Fibroblast of skin of right biceps (primary cell): ENCODE data around the gene NINJ2.

Experiments used
- DNase-seq: peaks from one replicate; pipeline ENCODE4 v3.0.0-alpha.2; 2013

Gene NINJ2

GRCh38 chr12:612293-612692 is 51.0 kb downstream of the NINJ2 start:
- DNase-seq = no peak

- no peak for DNase-seq
Observed at GRCh38 chr12:611721-612120, 51.5 kb downstream of the NINJ2 start.

GRCh38 chr12:608921-609320 is 54.3 kb downstream of the NINJ2 start:
- no peak for DNase-seq

- DNase-seq = no peak
Observed at GRCh38 chr12:608413-608812, 54.8 kb downstream of the NINJ2 start.

GRCh38 chr12:607541-608001 is 55.7 kb downstream of the NINJ2 start:
- DNase-seq = no peak

- no peak for DNase-seq
Observed at GRCh38 chr12:604956-605355, 58.3 kb downstream of the NINJ2 start.

GRCh38 chr12:602700-603068 is 60.6 kb downstream of the NINJ2 start:
- no peak for DNase-seq

GRCh38 chr12:601976-602699 is 61.1 kb downstream of the NINJ2 start:
- DNase-seq = no peak

GRCh38 chr12:599756-600155 is 63.5 kb downstream of the NINJ2 start:
- no peak for DNase-seq

GRCh38 chr12:597926-598568 is 65.2 kb downstream of the NINJ2 start:
- DNase-seq = no peak

GRCh38 chr12:593396-594270 is 69.6 kb downstream of the NINJ2 start:
- no peak for DNase-seq

- DNase-seq = no peak
Observed at GRCh38 chr12:592024-592505, 71.2 kb downstream of the NINJ2 start.

GRCh38 chr12:591167-592023 is 71.8 kb downstream of the NINJ2 start:
- no peak for DNase-seq

GRCh38 chr12:590206-590750 is 73.0 kb downstream of the NINJ2 start:
- no peak for DNase-seq

- no peak for DNase-seq
Observed at GRCh38 chr12:588646-589045, 74.6 kb downstream of the NINJ2 start.

- DNase-seq = no peak
Observed at GRCh38 chr12:588024-588322, 75.3 kb downstream of the NINJ2 start.

GRCh38 chr12:587132-588023 is 75.9 kb downstream of the NINJ2 start:
- no peak for DNase-seq

GRCh38 chr12:586318-587071 is 76.8 kb downstream of the NINJ2 start:
- DNase-seq = no peak

GRCh38 chr12:585062-586061 is 77.9 kb downstream of the NINJ2 start:
- no peak for DNase-seq
